Stomach smooth muscle (tissue), 2 donors: Measurements from ENCODE around the gene KCTD1.
A peak's percentile ranks its signal among the peaks of the same experiment; 100 is the strongest.

Experiments
- H3K27ac ChIP-seq: one replicate; pipeline ENCODE4 v1.7.0; 2013; ENCODE audit warnings: mild to moderate bottlenecking, low read length, inconsistent platforms
- H3K27me3 ChIP-seq, 2 donors: one replicate each; pipeline ENCODE4 v1.7.0; 2013; ENCODE audit warnings: low read length in 2 of 2; ENCODE audit not compliant: insufficient read depth in 2 of 2, control insufficient read depth in 1 of 2
- H3K36me3 ChIP-seq, 2 donors: one replicate each; pipeline ENCODE4 v1.7.0; 2013; ENCODE audit warnings: low read length in 2 of 2; ENCODE audit not compliant: control insufficient read depth in 2 of 2, insufficient read depth in 2 of 2
- H3K4me1 ChIP-seq: one replicate; pipeline ENCODE4 v1.7.0; 2013; ENCODE audit warnings: low read length; ENCODE audit not compliant: control insufficient read depth, insufficient read depth
- H3K4me3 ChIP-seq, 2 donors: one replicate each; pipeline ENCODE4 v1.7.0; 2013; ENCODE audit warnings: low read length in 2 of 2
- H3K9ac ChIP-seq, 2 donors: one replicate each; pipeline ENCODE4 v1.7.0; 2013; ENCODE audit warnings: low read length in 2 of 2, mild to moderate bottlenecking in 1 of 2
- H3K9me3 ChIP-seq, 2 donors: one replicate each; pipeline ENCODE4 v1.7.0; 2013; ENCODE audit warnings: low read length in 2 of 2; ENCODE audit not compliant: control insufficient read depth in 2 of 2
- donor health status: healthy.
- donor health status: Pancreatic carcinoma.

KCTD1 gene

GRCh38 chr18:26547646-26548414, 523 bp downstream of the KCTD1 start:
- Histone ChIP-seq H3K9ac (peak overlapping the region; percentile 49 to 55), H3K27ac (no peak overlapping the region), H3K27me3 (peaks cover 26 to 28% of the 10 kb centered on the region in 2 donors), H3K36me3 (no peaks in the 10 kb centered on the region), H3K9me3 (no peaks in the 10 kb centered on the region), H3K4me3 (peak overlapping the region; percentile 65 to 79), H3K4me1 (peaks cover 35% of the 10 kb centered on the region)

GRCh38 chr18:26546875-26547645, 1.3 kb downstream of the KCTD1 start:
- Histone ChIP-seq H3K9ac (no peak overlapping the region), H3K27me3 (peaks cover 18 to 21% of the 10 kb centered on the region in 2 donors), H3K27ac (no peak overlapping the region), H3K4me1 (peaks cover 35% of the 10 kb centered on the region), H3K4me3 (peak overlapping the region; percentile 65 to 79), H3K9me3 (no peaks in the 10 kb centered on the region), H3K36me3 (no peaks in the 10 kb centered on the region)

- Histone ChIP-seq H3K9ac (no peak overlapping the region), H3K4me3 (no peak overlapping the region), H3K4me1 (peaks cover 35% of the 10 kb centered on the region), H3K27me3 (peaks cover 11 to 13% of the 10 kb centered on the region in 2 donors), H3K27ac (no peak overlapping the region), H3K36me3 (no peaks in the 10 kb centered on the region), H3K9me3 (no peaks in the 10 kb centered on the region)
Observed at GRCh38 chr18:26546170-26546874, 2.0 kb downstream of the KCTD1 start.

- Histone ChIP-seq H3K9ac (no peak overlapping the region), H3K36me3 (no peaks in the 10 kb centered on the region), H3K4me3 (peak overlapping the region in 1 of 2 donors; percentile 8), H3K27me3 (peaks cover 5 to 6% of the 10 kb centered on the region in 2 donors), H3K9me3 (no peaks in the 10 kb centered on the region), H3K27ac (no peak overlapping the region), H3K4me1 (peaks cover 31% of the 10 kb centered on the region)
Observed at GRCh38 chr18:26545335-26546123, 2.8 kb downstream of the KCTD1 start.

GRCh38 chr18:26544451-26544850, 3.9 kb downstream of the KCTD1 start:
- H3K9me3 ChIP-seq, result no peaks in the 10 kb centered on the region
- H3K9ac ChIP-seq, result no peak overlapping the region
- H3K4me3 ChIP-seq, result no peak overlapping the region
- H3K27me3 ChIP-seq, result no peaks in the 10 kb centered on the region
- H3K27ac ChIP-seq, result no peak overlapping the region
- H3K4me1 ChIP-seq, result peaks cover 20% of the 10 kb centered on the region
- H3K36me3 ChIP-seq, result no peaks in the 10 kb centered on the region

- Histone ChIP-seq H3K4me3 (no peak overlapping the region), H3K27me3 (no peaks in the 10 kb centered on the region), H3K9me3 (no peaks in the 10 kb centered on the region), H3K4me1 (peaks cover 13% of the 10 kb centered on the region), H3K9ac (no peak overlapping the region), H3K36me3 (no peaks in the 10 kb centered on the region), H3K27ac (no peak overlapping the region)
Observed at GRCh38 chr18:26543373-26543772, 5.0 kb downstream of the KCTD1 start.

GRCh38 chr18:26540043-26540628, 8.2 kb downstream of the KCTD1 start:
- Histone ChIP-seq H3K9ac (no peak overlapping the region), H3K27ac (no peak overlapping the region), H3K9me3 (no peaks in the 10 kb centered on the region), H3K4me1 (no peaks in the 10 kb centered on the region), H3K36me3 (no peaks in the 10 kb centered on the region), H3K4me3 (no peak overlapping the region), H3K27me3 (no peaks in the 10 kb centered on the region)

GRCh38 chr18:26538524-26538923, 9.8 kb downstream of the KCTD1 start:
- H3K4me1 ChIP-seq, result no peaks in the 10 kb centered on the region
- no peaks in the 10 kb centered on the region for H3K9me3 ChIP-seq
- no peaks in the 10 kb centered on the region for H3K27me3 ChIP-seq
- no peak overlapping the region for H3K9ac ChIP-seq
- no peak overlapping the region for H3K4me3 ChIP-seq
- no peaks in the 10 kb centered on the region for H3K36me3 ChIP-seq
- H3K27ac ChIP-seq, result no peak overlapping the region

GRCh38 chr18:26536664-26537063, 11.7 kb downstream of the KCTD1 start:
- Histone ChIP-seq H3K27me3 (no peaks in the 10 kb centered on the region), H3K9ac (no peak overlapping the region), H3K9me3 (no peaks in the 10 kb centered on the region), H3K27ac (no peak overlapping the region), H3K4me1 (no peaks in the 10 kb centered on the region), H3K4me3 (no peak overlapping the region), H3K36me3 (no peaks in the 10 kb centered on the region)

- no peaks in the 10 kb centered on the region for H3K9me3 ChIP-seq
- no peaks in the 10 kb centered on the region for H3K4me1 ChIP-seq
- H3K27me3 ChIP-seq, result no peaks in the 10 kb centered on the region
- H3K36me3 ChIP-seq, result no peaks in the 10 kb centered on the region
- no peak overlapping the region for H3K27ac ChIP-seq
- no peak overlapping the region for H3K9ac ChIP-seq
- H3K4me3 ChIP-seq, result no peak overlapping the region
Observed at GRCh38 chr18:26536032-26536431, 12.3 kb downstream of the KCTD1 start.
